Ovary (tissue), 3 donors: Measurements from ENCODE around the gene ULBP2.

Source experiments
- EP300 ChIP-seq: sonication (generic); formaldehyde crosslinking; IDR thresholded peaks from one replicate; pipeline ENCODE4 v1.6.1; 2017; ENCODE audit warnings: antibody characterized with exemption
- POLR2A ChIP-seq: fragments of 450-650 bp; IDR thresholded peaks from one replicate; pipeline ENCODE4 v1.6.1; 2017; ENCODE audit warnings: antibody characterized with exemption, mild to moderate bottlenecking, moderate library complexity
- TF ChIP-seq, protein P1 (sequence below), 3 donors: fragments of 450-650 bp in 2 of 3; fragments of 200-600 bp in 1 of 3; IDR thresholded peaks; one replicate each; pipeline versions ENCODE4 v1.5.1 to v1.8.0; 2016 to 2022; ENCODE audit warnings: antibody characterized with exemption in 3 of 3, mild to moderate bottlenecking in 1 of 3
- donor health status: DM: no; HTN: no; CAD: no.

DNA sequence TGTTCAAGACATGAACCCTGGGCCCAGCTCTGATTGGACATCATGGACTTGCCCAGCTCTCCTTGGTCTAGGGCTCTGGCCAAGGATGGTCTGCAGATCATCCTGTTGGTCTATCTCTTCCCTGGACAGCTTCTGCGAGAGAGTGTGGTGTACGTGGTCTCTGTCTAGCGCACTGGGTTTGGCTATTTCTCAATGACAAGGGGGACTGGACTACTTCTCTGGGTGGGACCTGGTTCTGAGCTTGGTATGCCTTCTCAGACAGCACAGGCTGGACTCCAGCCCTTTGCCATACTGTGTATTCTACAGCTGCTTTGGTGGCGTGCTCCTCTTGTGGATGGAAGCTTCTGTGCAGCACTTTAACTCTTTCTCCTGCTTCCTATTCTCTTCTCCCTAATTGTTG is 35.4 kb upstream of the ULBP2 start:
- TF ChIP-seq POLR2A: no peak
- TF ChIP-seq, protein P1, sequence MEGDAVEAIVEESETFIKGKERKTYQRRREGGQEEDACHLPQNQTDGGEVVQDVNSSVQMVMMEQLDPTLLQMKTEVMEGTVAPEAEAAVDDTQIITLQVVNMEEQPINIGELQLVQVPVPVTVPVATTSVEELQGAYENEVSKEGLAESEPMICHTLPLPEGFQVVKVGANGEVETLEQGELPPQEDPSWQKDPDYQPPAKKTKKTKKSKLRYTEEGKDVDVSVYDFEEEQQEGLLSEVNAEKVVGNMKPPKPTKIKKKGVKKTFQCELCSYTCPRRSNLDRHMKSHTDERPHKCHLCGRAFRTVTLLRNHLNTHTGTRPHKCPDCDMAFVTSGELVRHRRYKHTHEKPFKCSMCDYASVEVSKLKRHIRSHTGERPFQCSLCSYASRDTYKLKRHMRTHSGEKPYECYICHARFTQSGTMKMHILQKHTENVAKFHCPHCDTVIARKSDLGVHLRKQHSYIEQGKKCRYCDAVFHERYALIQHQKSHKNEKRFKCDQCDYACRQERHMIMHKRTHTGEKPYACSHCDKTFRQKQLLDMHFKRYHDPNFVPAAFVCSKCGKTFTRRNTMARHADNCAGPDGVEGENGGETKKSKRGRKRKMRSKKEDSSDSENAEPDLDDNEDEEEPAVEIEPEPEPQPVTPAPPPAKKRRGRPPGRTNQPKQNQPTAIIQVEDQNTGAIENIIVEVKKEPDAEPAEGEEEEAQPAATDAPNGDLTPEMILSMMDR (IDR thresholded peaks at IDR 0.05): no peak
- no peak for TF ChIP-seq EP300
